Neural cell (in vitro differentiated cells): ENCODE data around the gene ZNF430.
A peak's percentile ranks its signal among the peaks of the same experiment; 100 is the strongest.

Source experiments
- EP300 ChIP-seq: fragments of 450-650 bp; conservative IDR thresholded peaks from 2 replicates; pipeline ENCODE4 v1.6.1; 2014; ENCODE audit warnings: antibody characterized with exemption, mild to moderate bottlenecking, moderate library complexity; ENCODE audit not compliant: poor library complexity, severe bottlenecking
- POLR2AphosphoS5 ChIP-seq: IDR thresholded peaks from 2 replicates; pipeline ENCODE4 v1.6.1; 2012

DNA sequence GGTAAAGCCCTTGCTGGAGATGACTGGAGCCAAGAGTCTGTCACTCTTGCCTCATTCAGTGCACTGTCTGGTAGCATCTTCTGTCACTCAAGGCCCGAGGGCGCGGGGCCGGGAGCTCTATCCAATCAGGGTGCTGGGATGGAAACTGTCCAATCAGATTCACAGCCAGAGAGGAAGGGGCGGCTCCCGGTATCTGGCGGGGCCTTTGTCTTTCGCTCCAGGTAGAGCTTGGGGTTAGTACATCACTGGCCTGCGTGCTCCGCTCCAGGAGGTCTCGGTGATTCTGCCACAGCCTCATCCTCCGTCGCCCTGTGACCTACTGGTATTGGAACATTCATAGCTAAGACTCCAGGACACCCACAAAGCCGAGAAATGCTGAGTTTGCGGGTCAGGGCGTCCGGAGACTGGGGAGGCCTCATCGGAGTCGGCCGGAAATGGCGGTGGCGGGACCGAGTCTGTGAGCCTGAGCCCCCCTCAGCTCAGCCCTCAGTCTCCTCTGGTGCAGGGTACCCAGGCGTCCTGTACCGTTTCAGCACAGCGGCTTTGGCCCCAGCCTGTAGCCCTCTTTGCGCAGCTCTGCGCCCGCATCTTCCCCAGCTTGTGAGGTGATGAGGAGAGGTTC lies 20.6 kb upstream of the ZNF430 start:
- TF ChIP-seq EP300, result peak; percentile 15
- peak; percentile 64 for TF ChIP-seq POLR2AphosphoS5
